Skeletal muscle tissue (tissue), 4 donors: ENCODE data around the gene WWC2. TPM values are rescaled to one million over a fixed set of nuclear protein-coding genes. Genes with fewer than 3 reads are reported as not detected.
"Not testable (repeated sequence)": the region's sequence is repeated elsewhere in the genome, so short reads cannot be mapped to it uniquely, and the experiment has no call there.

Experiments used
- H3K27ac ChIP-seq: one replicate; pipeline ENCODE4 v1.7.0; 2013; ENCODE audit warnings: mild to moderate bottlenecking, low read depth, low read length, inconsistent platforms
- H3K27me3 ChIP-seq, 3 donors: one replicate each; pipeline ENCODE4 v1.7.0; 2013; ENCODE audit warnings: low read length in 3 of 3; ENCODE audit not compliant: control insufficient read depth in 3 of 3, insufficient read depth in 3 of 3
- H3K36me3 ChIP-seq, 3 donors: one replicate each; pipeline ENCODE4 v1.7.0; 2013; ENCODE audit warnings: low read length in 3 of 3; ENCODE audit not compliant: control insufficient read depth in 3 of 3, insufficient read depth in 3 of 3
- H3K4me1 ChIP-seq, 3 donors: one replicate each; pipeline ENCODE4 v1.7.0; 2013; ENCODE audit warnings: low read length in 3 of 3, mild to moderate bottlenecking in 3 of 3; ENCODE audit not compliant: control insufficient read depth in 3 of 3, insufficient read depth in 3 of 3
- H3K4me3 ChIP-seq, 3 donors: one replicate each; pipeline ENCODE4 v1.7.0; 2013; ENCODE audit warnings: low read length in 3 of 3
- H3K9ac ChIP-seq, 3 donors: one replicate each; pipeline ENCODE4 v1.7.0; 2013; ENCODE audit warnings: low read length in 3 of 3, mild to moderate bottlenecking in 3 of 3, moderate library complexity in 2 of 3, low read depth in 1 of 3
- H3K9me3 ChIP-seq, 3 donors: one replicate each; pipeline ENCODE4 v1.7.0; 2013; ENCODE audit warnings: low read length in 3 of 3; ENCODE audit not compliant: control insufficient read depth in 3 of 3
- total RNA-seq: library from RNA; depleted of rRNA; stranded (reverse); fragments of >200 nt; gene quantifications from one replicate; pipeline ENCODE4 v1.2.3, GENCODE V29; 2014
- donor health status: Osteomylitis.

Gene WWC2
- total RNA-seq, 1 donor from 2014 or later = 15.1 TPM

DNA sequence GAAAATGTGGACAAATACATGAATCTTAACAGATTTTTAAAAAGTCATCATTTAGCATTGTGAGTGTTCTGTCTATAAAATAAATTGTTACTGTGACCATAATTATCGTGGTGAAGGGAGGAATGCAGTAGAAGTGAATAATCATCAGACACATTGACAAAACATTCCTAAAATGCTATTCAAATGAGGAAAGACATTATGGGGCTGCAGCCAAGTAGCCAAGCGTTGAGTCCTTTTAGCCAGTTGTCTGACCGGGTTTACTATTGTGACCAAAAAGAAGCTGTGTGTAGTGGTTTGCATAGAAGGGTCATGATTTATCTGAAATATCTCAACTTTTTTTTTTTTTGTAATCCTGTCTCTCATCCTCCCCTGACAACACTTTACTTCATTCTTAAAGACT lies 19.5 kb downstream of the WWC2 start:
- Histone ChIP-seq H3K9me3 (no peaks in the 10 kb centered on the region), H3K4me1 (peaks cover 0 to 5% (median 4%) of the 10 kb centered on the region in 3 donors), H3K4me3 (no peak overlapping the region), H3K9ac (no peak overlapping the region), H3K36me3 (no peaks in the 10 kb centered on the region), H3K27me3 (no peaks in the 10 kb centered on the region), H3K27ac (no peak overlapping the region)

DNA sequence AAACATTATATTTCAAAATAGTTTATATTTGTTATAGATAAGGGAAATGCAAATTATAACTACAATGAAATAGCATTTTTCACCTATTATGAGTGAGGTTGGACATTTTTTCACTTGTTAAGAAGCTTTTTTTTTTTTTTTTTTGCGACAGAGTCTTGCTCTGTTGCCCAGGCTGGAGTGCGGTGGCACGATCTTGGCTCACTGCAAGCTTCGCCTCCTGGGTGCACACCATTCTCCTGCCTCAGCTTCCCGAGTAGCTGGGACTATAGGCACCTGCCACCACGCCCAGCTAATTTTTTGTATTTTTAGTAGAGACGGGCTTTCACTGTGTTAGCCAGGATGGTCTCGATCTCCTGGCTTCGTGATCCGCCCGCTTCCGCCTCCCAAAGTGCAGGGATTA lies 22.6 kb downstream of the WWC2 start:
- H3K27ac ChIP-seq, H3K9ac ChIP-seq, H3K27me3 ChIP-seq, H3K4me1 ChIP-seq, H3K4me3 ChIP-seq, H3K36me3 ChIP-seq, H3K9me3 ChIP-seq: not testable (repeated sequence)

DNA sequence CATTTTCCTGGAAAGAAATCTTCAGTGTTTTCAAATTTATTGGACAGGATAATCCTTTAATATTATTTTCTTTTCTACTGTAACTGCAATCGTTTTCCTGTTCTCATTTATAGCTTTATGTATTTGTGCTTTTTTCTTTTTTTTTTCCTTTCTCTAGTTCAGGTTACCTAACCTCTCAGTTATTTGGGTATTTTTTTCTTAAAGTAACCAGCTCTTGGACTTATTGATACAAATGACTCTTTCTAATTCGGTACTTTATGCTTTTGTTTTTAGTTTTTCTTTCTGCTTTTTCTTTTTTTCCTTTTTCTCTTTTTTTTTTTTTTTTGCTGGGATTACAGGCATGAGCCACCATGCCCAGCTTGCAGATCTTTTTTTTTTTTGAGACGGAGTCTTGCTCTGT lies 25.2 kb downstream of the WWC2 start:
- Histone ChIP-seq H3K36me3 (no peaks in the 10 kb centered on the region), H3K9me3 (no peaks in the 10 kb centered on the region), H3K27me3 (no peaks in the 10 kb centered on the region), H3K4me3 (no peak overlapping the region), H3K9ac (no peak overlapping the region), H3K4me1 (peaks cover 0 to 3% (median 2%) of the 10 kb centered on the region in 3 donors), H3K27ac (no peak overlapping the region)

DNA sequence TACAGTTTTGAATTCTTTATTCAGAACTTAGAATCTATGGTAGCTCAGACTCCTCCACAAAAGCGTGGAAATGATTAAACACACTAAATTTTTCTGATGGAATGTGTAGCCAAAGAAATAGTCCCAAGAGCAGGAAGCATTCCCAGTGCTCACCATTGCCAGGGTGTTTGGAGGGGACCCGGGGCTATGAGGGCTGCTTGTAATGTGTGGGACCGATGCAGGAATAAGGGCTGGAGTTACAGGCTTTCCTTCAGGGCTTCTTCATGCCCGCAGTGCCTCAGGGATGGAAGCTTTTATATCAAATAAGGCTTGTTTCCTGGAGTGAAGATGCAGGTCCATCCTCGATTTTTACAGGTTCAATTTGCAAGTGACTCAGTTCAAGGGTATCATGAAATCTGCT lies 25.8 kb downstream of the WWC2 start:
- Histone ChIP-seq H3K4me3 (no peak overlapping the region), H3K9ac (no peak overlapping the region), H3K9me3 (no peaks in the 10 kb centered on the region), H3K36me3 (no peaks in the 10 kb centered on the region), H3K27me3 (no peaks in the 10 kb centered on the region), H3K4me1 (peaks cover 0 to 3% (median 0%) of the 10 kb centered on the region in 3 donors), H3K27ac (no peak overlapping the region)

DNA sequence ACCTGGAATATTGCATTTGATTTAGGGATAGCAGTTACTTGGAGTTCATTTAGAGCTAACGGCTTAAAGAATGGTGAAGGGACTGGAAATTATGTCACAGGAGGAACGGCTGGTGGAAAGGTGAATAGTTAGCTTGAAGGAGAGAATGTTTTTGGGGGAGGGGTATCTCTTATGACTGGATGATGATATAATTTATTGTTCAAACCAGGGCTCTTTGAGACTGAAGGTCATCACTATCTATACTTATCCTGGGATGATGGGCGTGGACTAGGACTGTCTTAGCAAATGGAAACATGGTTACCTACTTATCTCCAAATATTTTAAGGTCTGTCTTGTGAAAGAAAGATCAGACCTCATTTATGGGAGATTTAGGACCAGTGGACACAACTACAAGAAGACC lies 30.1 kb downstream of the WWC2 start:
- no peak overlapping the region for H3K27ac ChIP-seq
- no peak overlapping the region for H3K4me3 ChIP-seq
- no peaks in the 10 kb centered on the region for H3K27me3 ChIP-seq
- H3K36me3 ChIP-seq = no peaks in the 10 kb centered on the region
- H3K9me3 ChIP-seq = no peaks in the 10 kb centered on the region
- no peak overlapping the region for H3K9ac ChIP-seq
- peaks cover 0 to 3% (median 3%) of the 10 kb centered on the region in 3 donors for H3K4me1 ChIP-seq

DNA sequence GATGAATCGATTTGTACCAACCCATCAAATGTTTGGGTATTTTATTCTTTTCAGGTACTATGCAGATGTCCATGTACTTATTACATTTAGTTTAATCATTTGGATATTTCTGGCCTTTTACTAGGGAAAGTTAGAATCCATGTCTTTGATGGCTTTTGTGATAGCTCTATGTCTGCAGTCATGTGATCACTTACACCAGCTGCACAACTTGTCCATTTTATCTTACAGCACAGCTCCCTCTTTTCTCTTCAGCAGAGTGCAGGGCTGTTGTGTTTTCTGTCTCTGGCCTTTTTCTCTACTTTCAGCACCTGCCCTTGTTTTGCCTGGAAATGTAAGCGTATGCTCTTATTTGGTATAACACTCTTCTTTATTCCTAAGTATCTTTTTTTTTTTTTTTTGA lies 30.6 kb downstream of the WWC2 start:
- Histone ChIP-seq H3K27ac (no peak overlapping the region), H3K36me3 (no peaks in the 10 kb centered on the region), H3K4me1 (peaks cover 0 to 3% (median 3%) of the 10 kb centered on the region in 3 donors), H3K9me3 (no peaks in the 10 kb centered on the region), H3K4me3 (no peak overlapping the region), H3K27me3 (no peaks in the 10 kb centered on the region), H3K9ac (no peak overlapping the region)

DNA sequence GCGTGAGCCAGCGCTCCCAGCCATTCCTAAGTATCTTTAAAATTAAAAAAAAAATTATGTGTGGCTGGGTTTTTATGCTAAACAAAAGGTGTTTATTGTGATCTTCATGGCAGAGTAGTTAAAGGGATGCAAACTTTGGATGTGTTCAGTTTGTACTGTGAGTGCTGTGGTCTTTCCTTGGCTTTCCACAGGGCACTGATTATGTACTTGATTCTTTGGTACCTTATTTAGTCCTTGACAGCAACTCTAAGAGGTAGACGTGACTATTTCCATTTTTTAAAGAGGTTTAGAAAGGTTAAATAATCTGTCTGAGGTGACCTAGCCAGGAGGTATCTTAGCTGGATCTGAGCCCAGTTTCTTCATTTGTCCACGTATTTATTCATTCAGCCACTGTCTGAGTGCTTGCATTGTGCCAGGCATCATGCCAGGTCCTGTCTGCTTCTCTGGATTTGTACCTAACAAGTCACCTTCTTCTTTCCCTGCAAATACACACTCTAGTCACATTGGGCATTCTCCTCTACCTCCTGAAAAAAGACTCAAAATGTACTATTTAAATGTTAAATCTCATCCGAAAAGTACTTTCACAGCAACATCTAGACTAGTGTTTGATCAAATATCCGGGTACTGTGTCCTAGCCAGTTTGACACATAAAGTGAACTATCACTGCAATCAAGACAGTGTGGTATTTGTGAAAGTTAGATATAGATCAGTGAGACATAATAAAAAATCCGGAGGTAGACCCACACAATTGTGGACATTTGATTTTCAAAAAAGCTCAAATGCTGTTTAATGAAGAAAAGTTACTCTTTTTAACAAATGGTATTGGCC lies 31.5 kb downstream of the WWC2 start:
- H3K4me1 ChIP-seq = peaks cover 0 to 3% (median 3%) of the 10 kb centered on the region in 3 donors
- no peak overlapping the region for H3K27ac ChIP-seq
- no peak overlapping the region for H3K9ac ChIP-seq
- H3K4me3 ChIP-seq = no peak overlapping the region
- H3K9me3 ChIP-seq = no peaks in the 10 kb centered on the region
- no peaks in the 10 kb centered on the region for H3K27me3 ChIP-seq
- H3K36me3 ChIP-seq = no peaks in the 10 kb centered on the region

DNA sequence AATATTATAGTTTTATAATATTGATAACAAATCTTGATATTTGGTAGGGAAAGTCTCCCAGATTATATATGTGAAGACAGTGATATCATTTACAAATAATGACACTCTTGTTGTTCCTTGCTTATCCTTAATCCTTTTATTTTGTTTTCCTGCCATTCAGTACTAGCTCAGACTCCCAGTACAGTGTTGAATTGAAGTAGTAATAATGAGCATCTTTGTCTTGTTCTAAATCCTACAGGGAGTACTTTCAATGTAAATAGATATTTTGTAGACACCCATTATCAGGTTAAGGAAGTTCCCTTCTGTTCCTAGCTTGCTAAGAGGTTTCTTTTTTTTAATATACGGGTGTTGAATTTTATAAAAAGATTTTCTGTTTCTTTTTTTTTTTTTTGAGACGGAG lies 33.0 kb downstream of the WWC2 start:
- Histone ChIP-seq H3K4me1 (peaks cover 0 to 3% (median 0%) of the 10 kb centered on the region in 3 donors), H3K4me3 (no peak overlapping the region), H3K9ac (no peak overlapping the region)

DNA sequence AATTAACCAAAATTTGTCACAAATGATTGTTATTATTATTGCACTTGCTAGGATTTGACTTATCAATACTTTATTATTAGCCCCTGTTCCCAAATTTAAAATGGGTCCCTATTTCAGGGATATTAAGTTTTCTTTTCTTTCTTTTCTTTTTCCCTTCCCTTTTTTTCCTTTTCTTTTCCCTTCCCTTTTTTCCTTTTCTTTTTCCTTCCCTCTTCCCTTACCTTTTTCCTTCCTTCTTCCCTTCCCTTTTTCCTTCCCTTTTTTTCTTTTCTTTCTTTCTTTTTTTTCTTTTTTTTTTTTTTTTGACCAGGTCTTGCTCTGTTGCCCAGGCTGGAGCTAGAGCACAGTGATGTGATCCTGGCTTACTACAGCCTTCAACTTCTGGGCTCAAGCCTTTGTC lies 33.8 kb downstream of the WWC2 start:
- Histone ChIP-seq H3K36me3 (no peaks in the 10 kb centered on the region), H3K27ac (no peak overlapping the region), H3K4me3 (no peak overlapping the region), H3K27me3 (no peaks in the 10 kb centered on the region), H3K4me1 (peaks cover 0 to 3% (median 0%) of the 10 kb centered on the region in 3 donors), H3K9ac (no peak overlapping the region), H3K9me3 (no peaks in the 10 kb centered on the region)

More for the DNA sequence above, 33.0 kb downstream of the WWC2 start:
- no peaks in the 10 kb centered on the region for H3K36me3 ChIP-seq
- H3K27ac ChIP-seq = no peak overlapping the region
- no peaks in the 10 kb centered on the region for H3K9me3 ChIP-seq
- no peaks in the 10 kb centered on the region for H3K27me3 ChIP-seq

DNA sequence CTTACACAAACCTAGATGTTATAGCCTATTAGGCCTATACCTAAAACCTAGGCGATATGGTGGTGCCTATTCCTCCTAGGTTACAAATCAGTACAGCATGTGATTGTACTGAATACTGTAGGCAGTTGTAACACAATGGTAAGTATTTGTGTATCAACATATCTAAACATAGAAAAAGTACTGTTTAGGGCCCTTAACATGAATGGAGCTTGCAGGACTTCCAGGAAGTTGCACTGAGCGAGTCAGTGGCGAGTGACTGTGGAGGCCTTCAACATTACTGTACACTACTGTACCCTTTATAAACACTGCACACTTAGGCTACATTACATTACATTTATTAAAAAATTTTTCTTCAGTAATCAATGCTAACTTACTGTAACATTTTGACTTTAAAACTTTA lies 37.8 kb downstream of the WWC2 start:
- Histone ChIP-seq H3K36me3 (no peaks in the 10 kb centered on the region), H3K4me3 (no peak overlapping the region), H3K9me3 (no peaks in the 10 kb centered on the region), H3K27ac (no peak overlapping the region), H3K27me3 (no peaks in the 10 kb centered on the region), H3K9ac (no peak overlapping the region), H3K4me1 (peaks cover 0 to 7% (median 0%) of the 10 kb centered on the region in 3 donors)
